KMS-11 (cell line): Measurements from ENCODE around the gene DHRS1.

ENCODE experiments used
- H2AFZ ChIP-seq: fragments of 200-600 bp; sonication (generic); 2 replicates; pipeline ENCODE4 v1.6.1; 2016; ENCODE audit warnings: antibody characterized with exemption, mixed run types, low read depth
- H3K27ac ChIP-seq: fragments of 200-600 bp; sonication (generic); 2 replicates; pipeline ENCODE4 v1.6.1; 2016; ENCODE audit warnings: mild to moderate bottlenecking, mixed run types
- H3K27me3 ChIP-seq: fragments of 200-600 bp; sonication (generic); 2 replicates; pipeline ENCODE4 v1.6.1; 2017; ENCODE audit warnings: mild to moderate bottlenecking, low read depth, mixed run types, moderate library complexity; ENCODE audit not compliant: insufficient read depth
- H3K36me3 ChIP-seq: fragments of 200-600 bp; sonication (generic); 2 replicates; pipeline ENCODE4 v1.6.1; 2017; ENCODE audit warnings: mild to moderate bottlenecking, mixed run types; ENCODE audit not compliant: insufficient read depth
- H3K4me1 ChIP-seq: fragments of 200-600 bp; sonication (generic); 2 replicates; pipeline ENCODE4 v1.6.1; 2016; ENCODE audit warnings: mild to moderate bottlenecking, low read depth, mixed run types; ENCODE audit not compliant: poor library complexity, severe bottlenecking
- H3K4me2 ChIP-seq: fragments of 200-600 bp; sonication (generic); 2 replicates; pipeline ENCODE4 v1.7.0; 2016; ENCODE audit warnings: mild to moderate bottlenecking, mixed run types
- H3K4me3 ChIP-seq: fragments of 200-600 bp; sonication (generic); IDR thresholded peaks from 2 replicates; pipeline ENCODE4 v1.6.1; 2017; ENCODE audit warnings: low read depth, low read length, mixed read lengths; ENCODE audit not compliant: insufficient read depth
- H3K79me2 ChIP-seq: fragments of 200-600 bp; sonication (generic); 2 replicates; pipeline ENCODE4 v1.6.1; 2016; ENCODE audit warnings: low read depth, mixed run types; ENCODE audit not compliant: insufficient read depth
- H3K9ac ChIP-seq: fragments of 200-600 bp; sonication (generic); 2 replicates; pipeline ENCODE4 v1.6.1; 2016; ENCODE audit warnings: mild to moderate bottlenecking, mixed run types
- H4K20me1 ChIP-seq: fragments of 200-600 bp; sonication (generic); 2 replicates; pipeline ENCODE4 v1.6.1; 2016; ENCODE audit warnings: mild to moderate bottlenecking, mixed run types; ENCODE audit not compliant: insufficient read depth
- CTCF ChIP-seq: fragments of 200-600 bp; sonication (generic); conservative IDR thresholded peaks from 2 replicates; pipeline ENCODE4 v1.6.1; 2017; ENCODE audit warnings: low read depth, mild to moderate bottlenecking, antibody characterized with exemption, low read length, moderate library complexity, mixed read lengths

DHRS1 gene

GRCh38 chr14:24311837-24312615 is 12.4 kb upstream of the DHRS1 start:
- Histone ChIP-seq H4K20me1 (no peaks in the 10 kb centered on the region), H3K4me1 (peaks cover 37% of the 10 kb centered on the region), H3K36me3 (no peaks in the 10 kb centered on the region), H3K4me3 (no peak overlapping the region), H3K79me2 (peaks cover 9% of the 10 kb centered on the region; the same call in 1 of the 2 replicates), H3K9ac (peak overlapping the region; percentile 77), H3K27ac (peak overlapping the region; percentile 80), H3K27me3 (no peaks in the 10 kb centered on the region), H2AFZ (0 out of 2 replicates have a peak overlapping the region, but pooled peaks have one; percentile 34), H3K4me2 (peak overlapping the region; percentile 91)
- no peak for TF ChIP-seq CTCF

- peaks cover 37% of the 10 kb centered on the region for H3K4me1 ChIP-seq
- H3K27ac ChIP-seq, result peak within 1 kb of the TSS; percentile 80
- peaks cover 9% of the 10 kb centered on the region; the same call in 1 of the 2 replicates for H3K79me2 ChIP-seq
- no peaks in the 10 kb centered on the region for H3K27me3 ChIP-seq
- TF ChIP-seq CTCF, result peak; percentile 18; the same call in 1 of the 2 replicates
- peak within 1 kb of the TSS; percentile 34 for H2AFZ ChIP-seq
- no peaks in the 10 kb centered on the region for H4K20me1 ChIP-seq
- no peak within 1 kb of the TSS for H3K4me3 ChIP-seq
- peak within 1 kb of the TSS; percentile 91 for H3K4me2 ChIP-seq
- H3K9ac ChIP-seq, result peak within 1 kb of the TSS; percentile 77
- no peaks in the 10 kb centered on the region for H3K36me3 ChIP-seq
These were observed 11.3 kb upstream of the DHRS1 start, which contains the start of gene LTB4R for GRCh38 chr14:24310646-24311604. LTB4R (plus strand) TSS chr14:24311502; CDS start chr14:24315652, 4,150 bp downstream.

- no peak for TF ChIP-seq CTCF
- Histone ChIP-seq H3K27ac (peak overlapping the region; percentile 80), H3K4me2 (peak overlapping the region; percentile 66), H3K27me3 (no peaks in the 10 kb centered on the region), H2AFZ (no peak overlapping the region), H3K4me1 (peaks cover 37% of the 10 kb centered on the region), H3K9ac (peak overlapping the region; percentile 77; the same call in 1 of the 2 replicates), H3K4me3 (no peak overlapping the region), H3K79me2 (peaks cover 9% of the 10 kb centered on the region; the same call in 1 of the 2 replicates), H3K36me3 (no peaks in the 10 kb centered on the region), H4K20me1 (no peaks in the 10 kb centered on the region)
These were observed 10.7 kb upstream of the DHRS1 start for GRCh38 chr14:24310265-24310645.

- peak within 1 kb of the TSS; percentile 77 for H3K9ac ChIP-seq
- H3K4me2 ChIP-seq, result peak within 1 kb of the TSS; percentile 66
- H3K27me3 ChIP-seq, result no peaks in the 10 kb centered on the region
- no peak for TF ChIP-seq CTCF
- H4K20me1 ChIP-seq, result no peaks in the 10 kb centered on the region
- H3K4me3 ChIP-seq, result no peak within 1 kb of the TSS
- H3K79me2 ChIP-seq, result peaks cover 9% of the 10 kb centered on the region; the same call in 1 of the 2 replicates
- H3K36me3 ChIP-seq, result no peaks in the 10 kb centered on the region
- H2AFZ ChIP-seq, result peak within 1 kb of the TSS; percentile 34
- H3K4me1 ChIP-seq, result peaks cover 37% of the 10 kb centered on the region
- peak within 1 kb of the TSS; percentile 80 for H3K27ac ChIP-seq
These were observed 10.1 kb upstream of the DHRS1 start, which contains the start of gene LTB4R2 for GRCh38 chr14:24309538-24310264. LTB4R2 (plus strand) TSS chr14:24310140; CDS start chr14:24310665, 525 bp downstream.
